HepG2 (cell line): ENCODE data around the gene SMAD1. TPM values are rescaled to one million over a fixed set of nuclear protein-coding genes. Genes with fewer than 3 reads are reported as not detected.

ENCODE experiments used
- ATAC-seq: fragments of 200-7000 bp; cut with Tn5 transposase; 3 replicates; pipeline ENCODE4 v1.9.1; 2020; ENCODE audit warnings: mild to moderate bottlenecking, moderate library complexity
- BruUV-seq: library from RNA; stranded (reverse); fragments of 400-500 nt; replicated peaks from 2 replicates; lab custom pipeline; 2021; lab: Mats Ljungman, UMichigan
- CTCF ChIA-PET: fragments of 300-600 bp; formaldehyde crosslinking; extraction: SDS; loops from one replicate; lab custom pipeline; 2021; ENCODE audit warnings: low total read pairs, inconsistent platforms, low intra/inter-chr PET ratio; lab: Yijun Ruan, JAX
- POLR2A ChIA-PET: fragments of 350-600 bp; sonication (Branson Sonifier 250); formaldehyde crosslinking; loops from one replicate; lab custom pipeline; 2020; ENCODE audit warnings: antibody characterized with exemption, inconsistent platforms; lab: Yijun Ruan, JAX
- DNase-seq: peaks from one replicate; pipeline ENCODE4 v3.0.0-alpha.2; 2015; ENCODE audit warnings: low spot score
- FAIRE-seq: peaks from 3 replicates; lab custom pipeline; 2011; peaks lifted over from hg19 to GRCh38; lab: Jason Lieb, UNC
- H2AFZ ChIP-seq: one replicate; pipeline ENCODE4 v1.6.1; 2011; ENCODE audit warnings: low read length, inconsistent platforms
- H3K27ac ChIP-seq: fragments of 300-600 bp; 3 replicates; pipeline ENCODE4 v1.8.0; 2011; ENCODE audit warnings: mixed run types, mild to moderate bottlenecking, mixed read lengths, low read length, inconsistent platforms; ENCODE audit not compliant: insufficient read depth; ENCODE audit errors: extremely low read length
- H3K27me3 ChIP-seq, 2 experiments: fragments of 200-600 bp in 1 of 2; 2 replicates in 1 of 2; 3 replicates in 1 of 2; pipeline versions ENCODE4 v1.6.0 to v1.8.0; 2011; ENCODE audit warnings: low read length in 2 of 2, mild to moderate bottlenecking in 2 of 2, moderate library complexity in 2 of 2, inconsistent platforms in 1 of 2; ENCODE audit not compliant: insufficient read depth in 2 of 2, control insufficient read depth in 1 of 2
- H3K36me3 ChIP-seq, 2 experiments: fragments of 200-600 bp in 1 of 2; replicated peaks in 1 of 2; 2 replicates in 1 of 2; 3 replicates in 1 of 2; pipeline versions ENCODE4 v1.5.1 to v1.8.0; 2011; ENCODE audit warnings: low read length in 2 of 2, inconsistent platforms in 1 of 2; ENCODE audit not compliant: insufficient read depth in 2 of 2, control insufficient read depth in 1 of 2
- H3K4me1 ChIP-seq: 2 replicates; pipeline ENCODE4 v1.5.1; 2012; ENCODE audit warnings: low read length, inconsistent platforms; ENCODE audit not compliant: insufficient read depth
- H3K4me2 ChIP-seq: 2 replicates; pipeline ENCODE4 v1.6.0; 2011; ENCODE audit warnings: low read depth, low read length, inconsistent platforms
- H3K4me3 ChIP-seq, 3 experiments: fragments of 200-600 bp in 1 of 3; sonication (generic), shearing (Covaris generic) in 1 of 3; replicated peaks in 1 of 3; 2 replicates each; pipeline ENCODE4 v1.5.1; 2011 to 2016; ENCODE audit warnings: low read length in 3 of 3, inconsistent platforms in 2 of 3, low read depth in 2 of 3, mild to moderate bottlenecking in 2 of 3, control low read depth in 1 of 3, mixed read lengths in 1 of 3; ENCODE audit not compliant: insufficient read depth in 1 of 3
- H3K79me2 ChIP-seq: one replicate; pipeline ENCODE4 v1.6.1; 2011; ENCODE audit warnings: low read length, inconsistent platforms; ENCODE audit not compliant: insufficient read depth
- H3K9ac ChIP-seq: 2 replicates; pipeline ENCODE4 v1.6.0; 2011; ENCODE audit warnings: mild to moderate bottlenecking, low read depth, low read length, inconsistent platforms; ENCODE audit not compliant: insufficient read depth
- H3K9me3 ChIP-seq: 2 replicates; pipeline ENCODE4 v1.5.1; 2012; ENCODE audit warnings: mild to moderate bottlenecking, low read length
- H4K20me1 ChIP-seq: 2 replicates; pipeline ENCODE4 v1.6.0; 2011; ENCODE audit warnings: inconsistent platforms, mild to moderate bottlenecking, low read length, moderate library complexity; ENCODE audit not compliant: insufficient read depth
- ATF7-NPFF ChIP-seq: sonication (generic); formaldehyde crosslinking; IDR thresholded peaks from 2 replicates; pipeline ENCODE4 v1.8.1; 2023; ENCODE audit warnings: mild to moderate bottlenecking, low read depth, missing genetic modification reagents, moderate library complexity
- ATM ChIP-seq: fragments of 450-650 bp; IDR thresholded peaks from 2 replicates; pipeline ENCODE4 v1.7.1; 2017; ENCODE audit warnings: mild to moderate bottlenecking, borderline replicate concordance
- CHCHD3 ChIP-seq: sonication (generic); formaldehyde crosslinking; IDR thresholded peaks from 2 replicates; pipeline ENCODE4 v1.8.0; 2022; ENCODE audit warnings: mild to moderate bottlenecking, missing genetic modification reagents, moderate library complexity
- PTBP1 ChIP-seq: fragments of 200-400 bp; formaldehyde crosslinking; IDR thresholded peaks from 2 replicates; pipeline ENCODE4 v1.6.1; 2018; ENCODE audit warnings: low read length, low read depth; ENCODE audit not compliant: poor library complexity, severe bottlenecking
- SATB2 ChIP-seq: sonication (generic); formaldehyde crosslinking; IDR thresholded peaks from 2 replicates; pipeline ENCODE4 v1.5.0; 2020; ENCODE audit warnings: missing genetic modification reagents
- ZKSCAN8 ChIP-seq: IDR thresholded peaks from 2 replicates; pipeline ENCODE4 v1.6.1; 2016; ENCODE audit warnings: borderline replicate concordance, missing genetic modification reagents, missing compliant biosample characterization
- ZNF230 ChIP-seq: sonication (generic); formaldehyde crosslinking; IDR thresholded peaks from 2 replicates; pipeline ENCODE4 v1.4.0; 2020; ENCODE audit warnings: mild to moderate bottlenecking, missing genetic modification reagents
- ZNF260 ChIP-seq: sonication (generic); formaldehyde crosslinking; IDR thresholded peaks from 2 replicates; pipeline ENCODE4 v1.4.0; 2020; ENCODE audit warnings: missing genetic modification reagents, low read depth, mild to moderate bottlenecking, borderline replicate concordance
- ZNF296 ChIP-seq: sonication (generic); formaldehyde crosslinking; conservative IDR thresholded peaks from 2 replicates; pipeline ENCODE4 v1.5.0; 2020; ENCODE audit warnings: mild to moderate bottlenecking, missing genetic modification reagents
- ZNF569 ChIP-seq: sonication (generic); formaldehyde crosslinking; IDR thresholded peaks from 2 replicates; pipeline ENCODE4 v1.5.0; 2020; ENCODE audit warnings: mild to moderate bottlenecking, missing genetic modification reagents, moderate library complexity, borderline replicate concordance
- ZNF639 ChIP-seq: conservative IDR thresholded peaks from 2 replicates; pipeline ENCODE4 v1.6.1; 2018; ENCODE audit warnings: missing genetic modification reagents
- ZNF737 ChIP-seq: sonication (generic); formaldehyde crosslinking; IDR thresholded peaks from 2 replicates; pipeline ENCODE4 v1.5.0; 2020; ENCODE audit warnings: missing genetic modification reagents, mild to moderate bottlenecking, borderline replicate concordance
- ZNF747 ChIP-seq: sonication (generic); formaldehyde crosslinking; IDR thresholded peaks from 2 replicates; pipeline ENCODE4 v1.8.1; 2023; ENCODE audit warnings: missing genetic modification reagents, mild to moderate bottlenecking, borderline replicate concordance
- WGBS: methylation state at CpG from one replicate; pipeline ENCODE4 v1.1.6; 2017; ENCODE audit warnings: low lambda C conversion rate; 5-methylcytosine and 5-hydroxymethylcytosine counted together
- in situ Hi-C: cut with HindIII; loops from 2 replicates; pipeline ENCODE4 v1.10.0; 2017; ENCODE audit warnings: low pct_unique_long_range_greater_than_20kb; ENCODE audit not compliant: extremely low pct_ligation_motif_present
- intact Hi-C: fragments of 100-400 bp; cut with micrococcal nuclease; formaldehyde crosslinking; loops from one replicate; pipeline ENCODE4 v1.10.0; 2022; ENCODE audit not compliant: unreplicated experiment
- polyA plus RNA-seq, 8 experiments: library from polyadenylated mRNA; depleted of rRNA in 3 of 8; stranded (reverse) in 7 of 8; unstranded in 1 of 8; fragments of >200 nt; fragmentation: Illumina TruSeq in 4 of 8; extraction: Trizol in 4 of 8; gene quantifications; 2 replicates each; pipeline versions ENCODE4 v1.2.1 to v1.2.3, GENCODE V29; 2011 to 2016; ENCODE audit warnings: low read depth in 4 of 8, missing spikeins in 1 of 8, mixed read lengths in 1 of 8; ENCODE audit not compliant: insufficient read depth in 1 of 8
- total RNA-seq, 5 experiments: library from RNA; depleted of rRNA; stranded (reverse); fragments of >200 nt; fragmentation: Illumina TruSeq; extraction: Trizol; gene quantifications; 2 replicates each; pipeline ENCODE4 v1.2.3, GENCODE V29; 2016; ENCODE audit warnings: low read depth in 1 of 5
- TF ChIP-seq, protein P1 (sequence below): IDR thresholded peaks from 2 replicates; pipeline ENCODE4 v1.6.1; 2016; ENCODE audit warnings: missing biosample characterization, missing genetic modification reagents, low read depth
- TF ChIP-seq, protein P2 (sequence below): sonication (generic); formaldehyde crosslinking; IDR thresholded peaks from 2 replicates; pipeline ENCODE4 v1.9.0; 2022; ENCODE audit warnings: missing genetic modification reagents, mild to moderate bottlenecking, borderline replicate concordance

SMAD1 gene
- total and polyA plus RNA-seq, 2 of the 13 experiments (the other 11 are each of a cell fraction or from before 2014, with no cell fraction given) = 12.7 to 16.6 TPM

DNA sequence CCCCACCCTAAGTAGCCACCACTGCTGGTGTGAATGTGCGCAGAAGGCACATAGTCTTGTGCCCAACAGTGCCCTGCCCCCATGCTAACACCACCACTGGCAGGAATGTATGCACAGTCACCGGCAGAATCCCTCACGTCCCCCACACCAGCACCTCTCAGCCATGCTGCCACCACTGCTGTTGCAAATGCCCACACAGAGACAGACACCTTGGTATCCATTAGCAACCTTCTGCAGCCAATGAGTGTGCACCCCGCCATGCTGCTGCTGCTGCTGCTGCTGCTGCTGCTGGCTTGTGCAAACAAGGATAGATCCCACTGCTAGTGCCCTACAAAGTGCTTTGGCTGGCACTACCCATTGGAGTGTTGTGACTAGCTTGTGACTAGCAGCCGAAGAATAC, 85.1 kb downstream of the SMAD1 start:
- H3K79me2 ChIP-seq = no peaks in the 10 kb centered on the region
- 4% methylated on average over 4 of the region's 5 CpGs for WGBS
- H3K36me3 ChIP-seq = no peaks in the 10 kb centered on the region
- intact Hi-C loops = no loop called here
- H2AFZ ChIP-seq = no peak overlapping the region
- H4K20me1 ChIP-seq = no peaks in the 10 kb centered on the region
- no peaks in the 10 kb centered on the region for H3K27me3 ChIP-seq
- no peaks in the 10 kb centered on the region for H3K4me1 ChIP-seq
- H3K4me2 ChIP-seq = no peak overlapping the region
- ChIA-PET CTCF (no interaction called here), POLR2A (no interaction called here)
- ATAC-seq (peak; percentile 28), FAIRE-seq (no peak), DNase-seq (no peak)
- TF ChIP-seq ZNF230 (CRISPR knock-in tag) = no peak
- TF ChIP-seq ZNF569 = no peak
- TF ChIP-seq PTBP1 = no peak
- no peak overlapping the region for H3K27ac ChIP-seq
- BruUV-seq = no TSS peak
- H3K4me3 ChIP-seq = no peak overlapping the region
- in situ Hi-C loops = no loop called here
- no peaks in the 10 kb centered on the region for H3K9me3 ChIP-seq
- H3K9ac ChIP-seq = no peak overlapping the region

DNA sequence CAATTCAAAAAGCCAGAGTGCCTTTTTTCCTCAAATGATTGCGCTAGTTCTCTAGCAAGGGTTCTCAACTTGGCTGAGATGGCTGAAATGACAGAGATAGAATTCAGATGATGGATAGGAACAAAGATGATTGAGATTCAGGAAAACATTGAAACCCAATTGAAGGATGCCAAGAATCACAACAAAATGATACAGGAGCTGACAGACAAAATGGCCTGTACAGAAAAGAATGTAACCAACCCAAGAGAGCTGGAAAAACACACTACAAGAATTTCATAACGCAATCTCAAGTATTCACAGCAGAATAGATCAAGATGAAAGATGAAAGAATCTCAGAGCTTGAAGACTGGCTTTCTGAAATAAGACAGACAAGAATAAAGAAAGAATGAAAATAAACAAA, 85.9 kb downstream of the SMAD1 start:
- H4K20me1 ChIP-seq = no peaks in the 10 kb centered on the region
- in situ Hi-C loops = no loop called here
- no peak overlapping the region for H3K27ac ChIP-seq
- FAIRE-seq (no peak), DNase-seq (no peak), ATAC-seq (no peak)
- H3K36me3 ChIP-seq = no peaks in the 10 kb centered on the region
- BruUV-seq = no TSS peak
- WGBS = 26% methylated on average over 2 of the region's 2 CpGs
- POLR2A ChIA-PET = no interaction called here
- CTCF ChIA-PET = no interaction called here
- TF ChIP-seq, protein P1, sequence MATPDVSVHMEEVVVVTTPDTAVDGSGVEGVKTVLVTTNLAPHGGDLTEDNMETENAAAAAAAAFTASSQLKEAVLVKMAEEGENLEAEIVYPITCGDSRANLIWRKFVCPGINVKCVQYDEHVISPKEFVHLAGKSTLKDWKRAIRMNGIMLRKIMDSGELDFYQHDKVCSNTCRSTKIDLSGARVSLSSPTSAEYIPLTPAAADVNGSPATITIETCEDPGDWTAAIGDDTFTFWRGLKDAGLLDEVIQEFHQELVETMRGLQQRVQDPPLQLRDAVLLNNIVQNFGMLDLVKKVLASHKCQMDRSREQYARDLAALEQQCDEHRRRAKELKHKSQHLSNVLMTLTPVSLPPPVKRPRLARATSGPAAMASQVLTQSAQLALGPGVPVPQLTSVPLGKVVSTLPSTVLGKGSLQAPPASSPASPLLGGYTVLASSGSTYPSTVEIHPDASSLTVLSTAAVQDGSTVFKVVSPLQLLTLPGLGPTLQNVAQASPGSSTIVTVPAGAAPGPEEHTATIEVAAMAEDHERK (CRISPR knock-in tag) = no peak
- TF ChIP-seq ZNF737 (CRISPR knock-in tag) = no peak
- TF ChIP-seq, protein P2, sequence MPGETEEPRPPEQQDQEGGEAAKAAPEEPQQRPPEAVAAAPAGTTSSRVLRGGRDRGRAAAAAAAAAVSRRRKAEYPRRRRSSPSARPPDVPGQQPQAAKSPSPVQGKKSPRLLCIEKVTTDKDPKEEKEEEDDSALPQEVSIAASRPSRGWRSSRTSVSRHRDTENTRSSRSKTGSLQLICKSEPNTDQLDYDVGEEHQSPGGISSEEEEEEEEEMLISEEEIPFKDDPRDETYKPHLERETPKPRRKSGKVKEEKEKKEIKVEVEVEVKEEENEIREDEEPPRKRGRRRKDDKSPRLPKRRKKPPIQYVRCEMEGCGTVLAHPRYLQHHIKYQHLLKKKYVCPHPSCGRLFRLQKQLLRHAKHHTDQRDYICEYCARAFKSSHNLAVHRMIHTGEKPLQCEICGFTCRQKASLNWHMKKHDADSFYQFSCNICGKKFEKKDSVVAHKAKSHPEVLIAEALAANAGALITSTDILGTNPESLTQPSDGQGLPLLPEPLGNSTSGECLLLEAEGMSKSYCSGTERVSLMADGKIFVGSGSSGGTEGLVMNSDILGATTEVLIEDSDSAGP (CRISPR knock-in tag) = no peak
- TF ChIP-seq ZKSCAN8 = no peak
- no peak for TF ChIP-seq SATB2 (CRISPR knock-in tag)
- TF ChIP-seq CHCHD3 (CRISPR knock-in tag) = no peak
- TF ChIP-seq ATF7-NPFF = no peak
- no peak for TF ChIP-seq ZNF747 (CRISPR knock-in tag)
- no peak for TF ChIP-seq ZNF260 (CRISPR knock-in tag)
- no peak for TF ChIP-seq ZNF639
- TF ChIP-seq ATM = no peak
- TF ChIP-seq ZNF296 (CRISPR knock-in tag) = no peak
- H3K27me3 ChIP-seq = no peaks in the 10 kb centered on the region
- no peaks in the 10 kb centered on the region for H3K4me1 ChIP-seq
- H3K4me3 ChIP-seq = no peak overlapping the region
- intact Hi-C loops = no loop called here
- H2AFZ ChIP-seq = no peak overlapping the region
- no peaks in the 10 kb centered on the region for H3K9me3 ChIP-seq
- no peak overlapping the region for H3K4me2 ChIP-seq
- H3K9ac ChIP-seq = no peak overlapping the region
- no peaks in the 10 kb centered on the region for H3K79me2 ChIP-seq
